Spinal cord (tissue), 10 donors: ENCODE results near the gene XRCC2. TPM values are rescaled to one million over a fixed set of nuclear protein-coding genes. Genes with fewer than 3 reads are reported as not detected.

Source experiments
- DNase-seq, 6 donors: peaks; one replicate each; pipeline versions ENCODE4 v3.0.0 to v3.0.0-alpha.2; 2013 to 2015; ENCODE audit warnings: low spot score in 6 of 6, low read depth in 4 of 6
- H3K27ac ChIP-seq: one replicate; pipeline ENCODE4 v1.5.1; 2013; ENCODE audit warnings: low read depth, low read length, control low read depth
- H3K27me3 ChIP-seq: one replicate; pipeline ENCODE4 v1.6.1; 2013; ENCODE audit warnings: low read length; ENCODE audit not compliant: control insufficient read depth, insufficient read depth
- H3K36me3 ChIP-seq: one replicate; pipeline ENCODE4 v1.6.1; 2013; ENCODE audit warnings: low read length; ENCODE audit not compliant: control insufficient read depth, insufficient read depth
- H3K4me1 ChIP-seq: one replicate; pipeline ENCODE4 v1.6.1; 2013; ENCODE audit warnings: low read length; ENCODE audit not compliant: control insufficient read depth, insufficient read depth
- H3K4me3 ChIP-seq: one replicate; pipeline ENCODE4 v1.5.1; 2013; ENCODE audit warnings: low read depth, low read length, control low read depth
- H3K9me3 ChIP-seq: one replicate; pipeline ENCODE4 v1.6.1; 2013; ENCODE audit warnings: low read length; ENCODE audit not compliant: control insufficient read depth, insufficient read depth
- WGBS: methylation state at CpG from one replicate; pipeline ENCODE4 v1.1.5; 2013; ENCODE audit warnings: missing lambda C conversion rate; ENCODE audit not compliant: insufficient coverage; 5-methylcytosine and 5-hydroxymethylcytosine counted together
- polyA plus RNA-seq, 2 donors: library from polyadenylated mRNA; unstranded; fragments of 120-200 nt; gene quantifications; one replicate each; pipeline ENCODE4 v1.2.1, GENCODE V29; 2013; ENCODE audit not compliant: insufficient read length in 2 of 2
- total RNA-seq, 2 donors: library from RNA; depleted of rRNA in 1 of 2; stranded (reverse); fragments of 120-200 nt in 1 of 2; fragments of >200 nt in 1 of 2; gene quantifications; one replicate each; pipeline versions ENCODE4 v1.2.3 to v1.2.4, GENCODE V29; 2013 to 2014
- donor health status: healthy.

The XRCC2 gene
- total and polyA plus RNA-seq, 4 donors: 3.9 to 5.9 (median 4.5) TPM

- Histone ChIP-seq H3K9me3 (no peaks in the 10 kb centered on the region), H3K36me3 (no peaks in the 10 kb centered on the region), H3K4me1 (no peaks in the 10 kb centered on the region), H3K27me3 (no peaks in the 10 kb centered on the region), H3K27ac (no peak overlapping the region), H3K4me3 (no peak overlapping the region)
- no peak for DNase-seq
- 33% methylated on average over 2 of the region's 5 CpGs for WGBS
Observed at GRCh38 chr7:152624228-152624627, 51.7 kb downstream of the XRCC2 start.

DNA sequence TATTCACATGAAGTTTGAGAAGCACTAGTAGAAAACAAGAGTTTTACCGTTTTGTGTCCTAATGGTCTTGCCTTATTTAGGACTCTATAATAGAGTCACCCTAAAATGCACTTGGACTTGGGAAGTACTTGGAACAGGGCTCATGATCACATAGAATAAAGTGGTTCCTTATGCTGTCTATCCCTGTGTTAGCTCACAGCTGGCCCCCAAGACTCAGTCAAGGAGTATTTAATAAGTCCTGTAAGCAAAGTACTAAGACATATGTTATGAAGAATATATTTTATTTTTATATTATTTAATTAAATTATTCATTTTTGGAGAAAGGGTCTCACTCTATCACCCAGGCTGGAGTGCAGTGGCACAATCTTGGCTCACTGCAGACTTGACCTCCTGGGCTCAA lies 54.5 kb downstream of the XRCC2 start:
- Histone ChIP-seq H3K27me3 (no peaks in the 10 kb centered on the region), H3K9me3 (no peaks in the 10 kb centered on the region), H3K4me3 (no peak overlapping the region), H3K27ac (no peak overlapping the region), H3K36me3 (no peaks in the 10 kb centered on the region), H3K4me1 (no peaks in the 10 kb centered on the region)
- no peak for DNase-seq
- WGBS: no CpG with 5 or more reads among the region's 1 CpG

- WGBS: 98% methylated on average over 10 of the region's 11 CpGs
- no peaks in the 10 kb centered on the region for H3K9me3 ChIP-seq
- H3K4me1 ChIP-seq: peaks cover 14% of the 10 kb centered on the region
- no peaks in the 10 kb centered on the region for H3K36me3 ChIP-seq
- no peak overlapping the region for H3K27ac ChIP-seq
- H3K4me3 ChIP-seq: no peak overlapping the region
- no peaks in the 10 kb centered on the region for H3K27me3 ChIP-seq
- no peak for DNase-seq
Observed at GRCh38 chr7:152619027-152619739, 56.8 kb downstream of the XRCC2 start.

GRCh38 chr7:152618427-152618826 lies 57.5 kb downstream of the XRCC2 start:
- H3K4me3 ChIP-seq: no peak overlapping the region

DNA sequence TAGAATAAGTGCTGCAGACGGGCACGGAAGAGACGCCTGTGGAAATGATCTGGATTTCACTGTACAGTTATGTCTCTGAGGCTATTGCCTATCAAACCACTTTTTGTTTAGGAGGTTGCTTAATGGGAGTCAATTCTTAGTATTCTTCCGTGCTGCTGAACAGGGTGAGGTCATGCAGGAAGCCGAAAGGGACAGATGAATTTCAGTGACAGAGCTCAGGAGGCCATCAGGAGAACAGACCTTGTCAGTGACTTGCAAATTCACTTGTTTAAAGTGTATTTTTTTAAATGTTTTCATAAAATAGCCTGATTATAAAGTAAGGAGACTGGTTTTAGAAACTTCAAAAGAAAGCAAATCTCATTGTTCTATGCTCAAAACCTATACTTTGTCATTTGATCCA lies 58.9 kb downstream of the XRCC2 start:
- Histone ChIP-seq H3K9me3 (no peaks in the 10 kb centered on the region), H3K27me3 (no peaks in the 10 kb centered on the region), H3K4me1 (peaks cover 14% of the 10 kb centered on the region), H3K4me3 (no peak overlapping the region), H3K27ac (no peak overlapping the region), H3K36me3 (no peaks in the 10 kb centered on the region)
- no peak for DNase-seq
- WGBS: 53% methylated on average over 4 of the region's 5 CpGs

More at GRCh38 chr7:152618427-152618826, 57.5 kb downstream of the XRCC2 start:
- WGBS: no CpG with 5 or more reads among the region's 5 CpGs
- H3K27ac ChIP-seq: no peak overlapping the region
- H3K27me3 ChIP-seq: no peaks in the 10 kb centered on the region
- no peaks in the 10 kb centered on the region for H3K9me3 ChIP-seq
- H3K4me1 ChIP-seq: peaks cover 14% of the 10 kb centered on the region
- DNase-seq: no peak
- no peaks in the 10 kb centered on the region for H3K36me3 ChIP-seq

GRCh38 chr7:152615031-152615741 lies 60.8 kb downstream of the XRCC2 start:
- Histone ChIP-seq H3K9me3 (no peaks in the 10 kb centered on the region), H3K4me3 (peak overlapping the region; percentile 21), H3K36me3 (no peaks in the 10 kb centered on the region), H3K27me3 (no peaks in the 10 kb centered on the region), H3K4me1 (peaks cover 14% of the 10 kb centered on the region), H3K27ac (peak overlapping the region; percentile 44)
- 11% methylated on average over 12 of the region's 13 CpGs for WGBS
- DNase-seq: peak; percentile 33 to 92 (median 44)

DNA sequence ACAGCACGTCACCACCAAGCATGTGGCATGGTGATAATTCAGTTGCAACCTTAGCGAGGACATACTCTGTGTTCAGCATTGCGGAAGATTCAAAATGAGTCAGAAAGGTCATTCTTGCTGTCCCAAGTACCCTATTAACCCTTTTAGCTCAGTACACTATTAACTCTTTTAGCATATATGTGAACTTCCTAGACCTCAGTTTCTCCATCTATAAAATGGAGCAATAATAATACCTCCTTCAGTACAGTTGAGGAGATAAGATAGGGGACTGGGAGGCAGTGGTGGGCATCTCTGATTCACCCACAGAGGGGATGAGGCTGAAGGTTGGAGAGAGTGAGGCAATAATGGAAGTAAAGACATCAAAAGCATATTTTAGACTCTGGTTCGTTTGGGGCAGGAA lies 67.3 kb downstream of the XRCC2 start:
- no peaks in the 10 kb centered on the region for H3K36me3 ChIP-seq
- no peak for DNase-seq
- no peaks in the 10 kb centered on the region for H3K27me3 ChIP-seq
- 73% methylated on average over 3 of the region's 4 CpGs for WGBS
- no peak overlapping the region for H3K27ac ChIP-seq
- no peaks in the 10 kb centered on the region for H3K9me3 ChIP-seq
- no peaks in the 10 kb centered on the region for H3K4me1 ChIP-seq
- no peak overlapping the region for H3K4me3 ChIP-seq

DNA sequence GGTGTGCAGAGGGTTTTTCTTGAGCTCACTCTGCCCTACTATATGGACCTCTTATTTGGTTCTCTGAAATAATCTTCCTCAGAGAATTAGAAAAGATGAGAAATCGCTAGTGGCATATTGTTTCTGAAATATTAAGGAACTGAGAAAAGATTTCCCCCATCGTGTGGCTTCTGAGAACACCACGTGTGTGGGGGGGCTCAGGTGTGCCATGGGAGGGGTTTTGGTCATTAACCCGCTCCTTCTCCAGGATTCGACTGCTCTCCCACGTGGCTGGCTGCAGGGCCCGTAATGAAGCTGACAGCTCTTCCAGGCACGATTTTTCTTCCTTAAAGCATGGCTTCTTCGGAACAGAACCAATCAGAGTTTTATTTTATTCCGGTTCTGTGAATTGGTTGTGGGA lies 67.7 kb downstream of the XRCC2 start:
- DNase-seq: no peak

GRCh38 chr7:152607007-152607406 lies 68.9 kb downstream of the XRCC2 start:
- Histone ChIP-seq H3K27me3 (no peaks in the 10 kb centered on the region), H3K27ac (no peak overlapping the region), H3K4me3 (no peak overlapping the region), H3K4me1 (no peaks in the 10 kb centered on the region), H3K36me3 (no peaks in the 10 kb centered on the region), H3K9me3 (no peaks in the 10 kb centered on the region)
- WGBS: 100% methylated on average over 1 of the region's 2 CpGs
- DNase-seq: no peak

More for the DNA sequence above, 67.7 kb downstream of the XRCC2 start:
- Histone ChIP-seq H3K4me1 (no peaks in the 10 kb centered on the region), H3K36me3 (no peaks in the 10 kb centered on the region), H3K27ac (no peak overlapping the region), H3K4me3 (no peak overlapping the region), H3K9me3 (no peaks in the 10 kb centered on the region), H3K27me3 (no peaks in the 10 kb centered on the region)
- 61% methylated on average over 7 of the region's 10 CpGs for WGBS

DNA sequence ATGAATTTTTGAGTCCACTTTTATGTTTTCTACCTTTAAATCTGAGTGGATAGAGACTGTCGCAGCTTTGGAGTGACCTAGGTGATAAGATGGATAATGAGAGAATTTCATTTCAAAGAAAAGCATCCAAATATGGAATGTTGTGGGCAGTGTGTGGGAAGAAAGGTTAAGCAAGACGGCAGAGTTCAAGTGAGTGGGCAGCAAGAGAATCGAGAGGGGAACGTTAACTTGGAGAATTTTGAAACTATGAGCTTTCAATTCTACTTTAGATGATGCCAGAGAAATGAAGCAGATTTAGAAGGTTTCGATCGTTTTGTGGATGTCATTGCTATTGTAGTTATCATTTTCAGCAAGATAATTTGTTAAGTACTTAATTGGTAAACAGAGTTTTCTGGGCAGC lies 73.0 kb downstream of the XRCC2 start:
- no peaks in the 10 kb centered on the region for H3K9me3 ChIP-seq
- no peaks in the 10 kb centered on the region for H3K4me1 ChIP-seq
- H3K4me3 ChIP-seq: no peak overlapping the region
- H3K27me3 ChIP-seq: no peaks in the 10 kb centered on the region
- no peak for DNase-seq
- WGBS: 71% methylated on average over 4 of the region's 6 CpGs
- no peaks in the 10 kb centered on the region for H3K36me3 ChIP-seq
- H3K27ac ChIP-seq: peak overlapping the region; percentile 33
